Parathyroid adenoma (tissue), 2 donors: ENCODE data around the gene GRM6.

ENCODE experiments used
- H2AFZ ChIP-seq: fragments of 300-600 bp; sonication (generic); one replicate; pipeline ENCODE4 v1.7.0; 2017; ENCODE audit warnings: antibody characterized with exemption, mild to moderate bottlenecking
- H3K27ac ChIP-seq: fragments of 300-600 bp; sonication (generic); one replicate; pipeline ENCODE4 v1.7.0; 2017
- H3K27me3 ChIP-seq: fragments of 300-600 bp; sonication (generic); one replicate; pipeline ENCODE4 v1.7.0; 2017; ENCODE audit warnings: low read length; ENCODE audit not compliant: control insufficient read depth, insufficient read depth
- H3K36me3 ChIP-seq: fragments of 300-600 bp; sonication (generic); one replicate; pipeline ENCODE4 v1.7.0; 2017; ENCODE audit warnings: low read length; ENCODE audit not compliant: control insufficient read depth, insufficient read depth
- H3K4me1 ChIP-seq: fragments of 300-600 bp; sonication (generic); one replicate; pipeline ENCODE4 v1.7.0; 2017; ENCODE audit warnings: control low read depth
- H3K4me2 ChIP-seq: fragments of 300-600 bp; sonication (generic); one replicate; pipeline ENCODE4 v1.7.0; 2017; ENCODE audit warnings: low read length
- H3K4me3 ChIP-seq: fragments of 300-600 bp; sonication (generic); one replicate; pipeline ENCODE4 v1.7.0; 2017; ENCODE audit warnings: low read depth, low read length
- H3K79me2 ChIP-seq: fragments of 300-600 bp; sonication (generic); one replicate; pipeline ENCODE4 v1.7.0; 2017; ENCODE audit warnings: control low read depth
- H3K9ac ChIP-seq: fragments of 300-600 bp; sonication (generic); one replicate; pipeline ENCODE4 v1.7.0; 2017; ENCODE audit warnings: mild to moderate bottlenecking
- H3K9me3 ChIP-seq: fragments of 300-600 bp; sonication (generic); one replicate; pipeline ENCODE4 v1.7.0; 2017; ENCODE audit warnings: low read length; ENCODE audit not compliant: control insufficient read depth
- TF ChIP-seq, protein P1 (sequence below): fragments of 300-600 bp; sonication (generic); IDR thresholded peaks from one replicate; pipeline ENCODE4 v1.7.0; 2017; ENCODE audit warnings: antibody characterized with exemption, mild to moderate bottlenecking
- donor health status: primary hyperparathyroidism.

GRM6 gene

GRCh38 chr5:178986326-178986960 lies 8.7 kb downstream of the GRM6 start:
- TF ChIP-seq, protein P1, sequence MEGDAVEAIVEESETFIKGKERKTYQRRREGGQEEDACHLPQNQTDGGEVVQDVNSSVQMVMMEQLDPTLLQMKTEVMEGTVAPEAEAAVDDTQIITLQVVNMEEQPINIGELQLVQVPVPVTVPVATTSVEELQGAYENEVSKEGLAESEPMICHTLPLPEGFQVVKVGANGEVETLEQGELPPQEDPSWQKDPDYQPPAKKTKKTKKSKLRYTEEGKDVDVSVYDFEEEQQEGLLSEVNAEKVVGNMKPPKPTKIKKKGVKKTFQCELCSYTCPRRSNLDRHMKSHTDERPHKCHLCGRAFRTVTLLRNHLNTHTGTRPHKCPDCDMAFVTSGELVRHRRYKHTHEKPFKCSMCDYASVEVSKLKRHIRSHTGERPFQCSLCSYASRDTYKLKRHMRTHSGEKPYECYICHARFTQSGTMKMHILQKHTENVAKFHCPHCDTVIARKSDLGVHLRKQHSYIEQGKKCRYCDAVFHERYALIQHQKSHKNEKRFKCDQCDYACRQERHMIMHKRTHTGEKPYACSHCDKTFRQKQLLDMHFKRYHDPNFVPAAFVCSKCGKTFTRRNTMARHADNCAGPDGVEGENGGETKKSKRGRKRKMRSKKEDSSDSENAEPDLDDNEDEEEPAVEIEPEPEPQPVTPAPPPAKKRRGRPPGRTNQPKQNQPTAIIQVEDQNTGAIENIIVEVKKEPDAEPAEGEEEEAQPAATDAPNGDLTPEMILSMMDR, result no peak
- Histone ChIP-seq H3K4me3 (no peak overlapping the region), H3K9me3 (no peaks in the 10 kb centered on the region)

DNA sequence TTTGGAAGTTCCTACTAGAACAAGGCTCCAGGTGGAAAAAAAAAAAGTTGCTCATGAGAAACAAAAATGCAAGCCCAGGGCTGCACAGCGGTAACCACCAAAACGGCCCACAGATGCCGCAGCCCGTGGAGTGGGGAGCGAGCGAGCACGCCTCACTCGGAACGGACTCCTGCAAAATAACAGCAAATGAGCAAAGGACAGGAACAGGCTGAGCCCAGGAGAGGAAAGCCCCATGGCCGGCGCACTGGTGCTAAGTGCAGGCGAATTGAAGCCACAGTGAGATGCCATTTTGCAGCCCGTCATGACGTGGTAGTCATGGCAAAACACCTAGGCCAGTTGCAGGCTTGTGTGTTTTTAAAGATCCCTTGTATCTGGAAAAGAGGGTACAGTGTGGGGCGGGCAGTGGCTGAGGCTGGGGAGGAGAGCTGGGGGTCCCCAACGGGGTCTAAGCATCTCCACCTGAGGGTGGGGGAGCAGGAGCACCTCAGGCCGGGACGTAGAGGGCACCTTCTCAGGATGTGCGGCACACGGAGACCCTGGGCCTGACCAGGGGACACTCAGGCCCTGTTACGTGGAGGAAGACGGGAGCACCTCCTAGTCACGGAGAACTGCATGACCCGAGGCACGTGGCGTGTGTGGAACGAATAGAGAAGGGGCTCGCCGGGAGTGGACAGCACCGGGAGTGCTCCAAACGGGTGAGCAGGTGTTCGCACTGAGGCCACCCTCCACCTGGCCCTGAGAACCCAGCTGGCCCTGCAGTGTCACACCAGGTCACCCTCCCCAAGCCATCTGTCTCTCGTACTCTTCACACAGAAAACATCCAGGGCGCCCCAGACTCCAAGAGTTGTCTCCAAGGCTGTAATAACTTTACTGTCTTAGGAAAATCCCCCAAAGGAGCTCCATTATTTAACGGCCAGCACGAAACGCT lies 10.7 kb downstream of the GRM6 start:
- Histone ChIP-seq H3K4me2 (no peak overlapping the region), H3K4me1 (no peaks in the 10 kb centered on the region), H3K4me3 (no peak overlapping the region), H3K27ac (no peak overlapping the region), H2AFZ (no peak overlapping the region), H3K36me3 (no peaks in the 10 kb centered on the region), H3K9me3 (peaks cover 2% of the 10 kb centered on the region), H3K79me2 (no peaks in the 10 kb centered on the region), H3K27me3 (no peaks in the 10 kb centered on the region), H3K9ac (no peak overlapping the region)
- TF ChIP-seq, protein P1, result no peak

More at GRCh38 chr5:178986326-178986960, 8.7 kb downstream of the GRM6 start:
- no peak overlapping the region for H3K9ac ChIP-seq
- no peaks in the 10 kb centered on the region for H3K36me3 ChIP-seq
- H3K79me2 ChIP-seq, result no peaks in the 10 kb centered on the region
- H3K4me2 ChIP-seq, result no peak overlapping the region
- no peaks in the 10 kb centered on the region for H3K27me3 ChIP-seq
- no peaks in the 10 kb centered on the region for H3K4me1 ChIP-seq
- no peak overlapping the region for H2AFZ ChIP-seq
- no peak overlapping the region for H3K27ac ChIP-seq

DNA sequence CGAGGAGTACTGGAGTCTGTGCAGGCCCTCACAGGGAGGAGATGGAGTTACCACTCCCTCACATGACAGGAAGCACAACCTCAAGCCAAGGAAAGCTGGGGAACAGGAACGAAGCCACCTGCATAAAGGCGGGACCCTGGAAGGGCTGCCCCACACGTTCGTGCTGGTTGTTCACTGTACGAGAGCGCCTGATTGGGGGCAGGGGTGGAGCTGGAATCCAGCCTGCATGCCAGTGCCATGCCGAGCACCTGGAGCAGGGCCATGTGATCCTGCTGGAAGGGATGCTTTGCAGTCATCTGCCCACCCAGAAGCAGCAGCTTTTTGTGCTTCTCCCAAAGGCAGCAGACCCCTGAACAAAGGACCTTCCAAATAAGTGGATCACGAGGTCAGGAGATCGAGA lies 11.4 kb downstream of the GRM6 start:
- no peak overlapping the region for H3K27ac ChIP-seq
- no peak overlapping the region for H3K4me3 ChIP-seq
- no peak overlapping the region for H3K4me2 ChIP-seq
- H3K9me3 ChIP-seq, result peaks cover 2% of the 10 kb centered on the region
- H3K36me3 ChIP-seq, result no peaks in the 10 kb centered on the region
- H2AFZ ChIP-seq, result no peak overlapping the region
- no peak overlapping the region for H3K9ac ChIP-seq
- TF ChIP-seq, protein P1, result no peak
- no peaks in the 10 kb centered on the region for H3K79me2 ChIP-seq
- no peaks in the 10 kb centered on the region for H3K4me1 ChIP-seq
- H3K27me3 ChIP-seq, result no peaks in the 10 kb centered on the region

GRCh38 chr5:178982941-178983340 lies 12.2 kb downstream of the GRM6 start:
- Histone ChIP-seq H3K9ac (no peak overlapping the region), H3K4me3 (no peak overlapping the region), H3K27ac (no peak overlapping the region), H2AFZ (no peak overlapping the region), H3K4me2 (no peak overlapping the region), H3K9me3 (peaks cover 2% of the 10 kb centered on the region), H3K4me1 (no peaks in the 10 kb centered on the region), H3K79me2 (no peaks in the 10 kb centered on the region), H3K36me3 (no peaks in the 10 kb centered on the region), H3K27me3 (no peaks in the 10 kb centered on the region)
- TF ChIP-seq, protein P1, result no peak
